ENCODE results near the gene ASB2. TPM values are rescaled to one million over a fixed set of nuclear protein-coding genes. Genes with fewer than 3 reads are reported as not detected.

The ASB2 gene
- total RNA-seq, 1 donor from 2014 or later, result 268 TPM

DNA sequence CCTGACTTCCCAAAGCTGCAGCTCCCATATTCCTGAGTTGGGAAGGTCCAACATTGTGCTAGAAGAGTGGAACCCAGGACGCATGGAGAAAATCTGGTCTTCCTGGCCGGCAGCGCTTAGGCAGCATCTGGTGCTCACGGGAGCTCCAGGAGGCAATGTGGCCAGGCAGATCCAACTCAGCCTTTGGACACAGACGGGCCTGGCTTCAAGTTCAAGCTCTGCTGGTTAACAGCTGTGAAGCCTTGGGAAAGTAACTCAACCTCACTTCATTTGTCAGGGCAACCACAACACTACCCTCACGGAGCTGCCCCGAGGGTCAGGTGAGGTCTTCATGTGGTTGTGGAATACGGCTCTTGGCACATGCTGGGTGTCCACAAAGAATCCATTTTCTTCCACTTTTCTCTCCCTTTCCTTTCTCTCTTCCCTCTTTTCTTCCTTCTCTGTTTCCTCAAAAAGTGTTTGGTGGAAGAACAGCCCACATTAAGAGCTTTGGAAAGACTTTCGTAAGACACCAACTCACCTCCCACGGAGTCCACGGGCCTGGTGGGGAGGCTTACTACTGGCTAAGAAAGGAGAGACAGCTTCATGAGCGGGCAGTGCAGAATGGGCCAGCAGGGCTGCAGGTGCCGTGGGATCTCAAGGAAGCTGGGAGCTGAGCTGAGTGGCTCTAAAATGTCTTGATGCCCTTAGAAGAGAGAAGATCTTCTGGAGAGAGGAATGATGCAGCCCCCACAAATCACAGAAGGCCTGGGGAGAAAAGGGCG is 51.6 kb downstream of the ASB2 start:
- DNase-seq (no peak), ATAC-seq (no peak)
- intact Hi-C loops (cut with micrococcal nuclease), result no loop called here

- DNase-seq, result no peak
- ATAC-seq, result no peak
- intact Hi-C loops (cut with micrococcal nuclease), result no loop called here
Observed at GRCh38 chr14:93923626-93924025, 52.7 kb downstream of the ASB2 start.

GRCh38 chr14:93921001-93921806 is 55.2 kb downstream of the ASB2 start:
- DNase-seq (no peak), ATAC-seq (no peak)
- intact Hi-C loops (cut with micrococcal nuclease), result no loop called here

DNA sequence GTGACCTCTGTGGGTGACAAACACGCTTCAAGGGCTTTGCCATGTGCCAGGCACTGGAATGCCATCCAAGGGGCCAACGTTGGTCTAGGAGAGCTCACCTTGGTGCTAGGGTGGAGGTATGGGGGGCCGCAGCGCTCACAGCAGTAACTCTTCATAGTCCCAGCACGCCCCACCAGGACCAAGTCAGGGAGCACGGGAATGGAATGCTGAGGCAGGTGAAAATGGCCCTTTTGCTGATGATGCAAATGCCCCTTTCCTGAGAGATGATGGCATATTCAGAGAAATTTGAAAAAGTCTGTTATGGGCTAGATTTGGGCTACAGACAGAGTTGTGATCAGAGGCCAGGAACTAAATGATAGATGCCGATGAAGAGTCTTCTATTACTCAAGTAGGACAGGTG is 59.2 kb downstream of the ASB2 start:
- DNase-seq (no peak), ATAC-seq (no peak)
- intact Hi-C loops (cut with micrococcal nuclease), result no loop called here

DNA sequence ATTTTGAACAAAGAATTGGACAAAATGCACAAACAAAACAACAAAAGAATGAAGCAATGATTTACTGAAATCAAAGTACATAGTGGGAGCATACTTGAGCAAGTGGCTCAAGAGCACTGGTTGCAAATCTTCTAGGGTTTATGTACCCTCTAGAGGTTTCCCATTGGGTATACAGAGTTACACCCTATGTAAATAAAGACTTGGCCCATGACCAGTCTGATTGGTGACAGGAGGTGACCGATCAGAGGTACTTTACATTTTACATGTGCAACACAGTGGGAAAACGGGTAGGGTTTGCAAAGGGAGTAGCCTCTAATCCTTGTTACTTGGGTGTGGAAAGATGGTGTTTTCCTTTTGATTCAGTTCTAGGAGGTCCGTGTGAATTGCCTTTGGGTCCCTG is 59.9 kb downstream of the ASB2 start:
- no peak for ATAC-seq
- intact Hi-C loops (cut with micrococcal nuclease), result no loop called here
- no peak for DNase-seq

DNA sequence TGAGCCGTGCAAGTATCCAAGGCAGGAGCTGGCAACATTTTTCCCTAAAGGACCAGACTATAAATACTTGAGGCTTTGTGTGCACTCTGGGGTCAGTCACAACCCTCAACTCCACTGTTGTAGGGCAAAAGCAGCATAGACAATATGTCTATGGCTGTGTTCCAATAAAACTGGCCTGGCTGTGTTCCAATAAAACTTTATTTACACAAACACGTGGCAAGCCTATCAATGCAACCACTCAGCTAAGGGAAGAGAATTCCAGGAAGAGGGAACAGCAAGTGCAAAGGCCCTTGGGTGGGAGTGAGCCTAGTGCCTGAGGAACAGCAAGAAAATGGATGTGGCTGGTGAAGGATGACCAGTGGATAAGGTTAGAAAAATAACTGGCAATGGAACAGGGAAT is 60.6 kb downstream of the ASB2 start:
- ATAC-seq, result no peak
- DNase-seq, result no peak
- intact Hi-C loops (cut with micrococcal nuclease), result no loop called here

- ATAC-seq (no peak), DNase-seq (no peak)
- intact Hi-C loops (cut with micrococcal nuclease), result no loop called here
Observed at GRCh38 chr14:93915070-93915705, 61.2 kb downstream of the ASB2 start.

DNA sequence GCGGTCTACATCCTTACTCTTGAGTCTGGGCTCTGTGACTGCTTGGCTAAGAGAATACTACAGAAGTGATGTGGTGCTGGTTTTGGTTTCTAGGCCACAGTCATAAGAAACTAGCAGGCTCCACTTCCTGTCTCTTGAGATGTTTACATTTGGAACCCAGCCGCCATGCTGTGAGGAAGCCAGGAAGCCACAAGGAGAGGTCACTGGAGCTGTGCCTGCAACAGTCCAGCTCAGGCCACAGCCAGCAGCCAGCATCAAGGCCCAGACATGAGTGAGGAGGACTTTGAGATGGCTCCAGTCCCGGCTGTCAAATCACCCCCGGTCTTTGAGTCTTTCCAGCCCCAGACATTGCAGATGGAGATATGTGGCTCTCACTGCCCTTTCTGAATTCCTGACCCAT is 62.1 kb downstream of the ASB2 start:
- intact Hi-C loops (cut with micrococcal nuclease), result no loop called here
- ATAC-seq (peak; percentile 36), DNase-seq (no peak)

DNA sequence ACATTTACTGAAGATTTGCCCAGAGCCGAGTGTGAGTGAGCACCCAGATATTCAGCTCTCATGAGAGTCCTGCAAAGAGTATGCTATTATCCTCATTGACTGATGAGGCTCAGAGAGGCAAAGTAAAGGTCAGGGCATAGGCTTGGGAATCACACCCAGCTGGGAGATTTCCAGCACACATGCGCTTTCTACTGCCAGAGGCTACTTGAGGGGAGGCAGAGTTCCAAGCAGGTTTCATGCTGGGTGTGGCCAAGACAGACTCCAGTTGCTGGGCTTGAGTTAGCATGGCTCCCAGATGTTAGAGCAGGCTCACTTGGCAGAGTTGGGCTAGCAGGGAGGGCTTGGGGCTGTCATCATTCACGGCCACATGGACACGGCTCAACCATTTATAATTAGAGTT is 63.6 kb downstream of the ASB2 start:
- ATAC-seq (peak; percentile 74), DNase-seq (no peak)
- intact Hi-C loops (cut with micrococcal nuclease), result no loop called here

DNA sequence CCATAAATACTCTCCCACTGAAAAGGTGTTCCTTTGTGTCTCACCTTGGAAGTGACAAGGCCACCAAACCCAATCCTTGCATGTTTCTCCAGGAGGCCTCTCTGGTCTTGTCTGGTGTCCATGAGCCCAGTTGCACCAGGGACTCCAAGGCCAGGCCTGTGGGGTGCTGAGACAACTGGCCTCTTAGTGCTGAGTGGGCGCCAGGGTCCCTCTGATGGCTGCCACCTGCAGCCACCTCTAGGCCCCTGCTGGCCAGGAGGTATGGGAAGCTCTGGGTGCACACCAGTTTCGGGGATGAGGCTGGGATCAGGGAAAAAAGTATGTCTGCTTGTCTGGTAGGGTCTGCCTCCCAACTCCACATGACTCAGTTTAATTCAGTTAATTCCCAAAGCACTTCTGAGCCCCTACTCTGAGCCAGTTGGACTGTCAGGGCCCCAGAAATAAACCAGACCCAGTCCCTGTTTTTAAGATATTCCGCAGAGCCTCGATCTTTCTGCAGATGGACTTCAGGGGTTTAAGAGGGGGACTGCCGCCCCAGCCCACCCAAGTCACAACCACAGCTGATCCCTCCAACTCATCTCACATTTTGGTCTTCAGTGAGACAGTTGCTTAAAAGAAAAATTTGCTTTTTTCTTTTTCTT is 64.3 kb downstream of the ASB2 start:
- intact Hi-C loops (cut with micrococcal nuclease), result no loop called here

DNA sequence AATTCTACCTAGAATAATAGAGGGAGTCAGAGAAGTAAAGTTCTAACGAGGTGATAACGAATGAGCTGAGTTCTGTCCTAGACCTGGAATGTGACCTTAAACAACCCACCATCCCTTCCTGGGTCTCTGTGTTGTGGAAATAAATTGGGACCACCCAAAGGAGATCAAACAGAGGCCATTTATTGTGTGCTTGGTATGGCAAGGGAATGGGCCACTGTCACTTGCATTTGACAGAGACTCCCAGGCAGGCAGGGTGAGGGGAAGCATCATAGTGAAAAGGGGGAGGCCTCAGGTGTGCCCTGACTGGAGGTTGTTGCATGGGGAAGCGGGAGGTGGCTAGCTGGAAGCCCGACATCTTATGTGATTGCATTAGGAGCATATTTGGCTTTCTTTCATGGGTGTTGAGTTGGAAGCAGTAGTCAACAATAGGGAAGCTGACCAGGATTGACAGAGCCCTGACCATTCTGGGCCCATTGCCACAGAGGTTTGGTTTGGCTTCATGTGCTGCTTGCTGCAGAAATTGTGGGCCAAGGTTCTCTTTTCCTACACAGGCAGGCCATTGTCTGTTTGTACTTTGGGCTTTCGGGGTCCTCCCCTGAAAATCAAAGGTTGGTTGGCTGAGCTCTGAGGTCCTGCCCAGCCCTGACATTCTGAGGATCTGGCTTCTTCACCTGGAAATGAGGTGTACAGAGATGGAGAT is 66.8 kb downstream of the ASB2 start:
- intact Hi-C loops (cut with micrococcal nuclease), result no loop called here
- no peak for DNase-seq
- ATAC-seq, result no peak

More for the DNA sequence above, 64.3 kb downstream of the ASB2 start:
- DNase-seq, result no peak
- no peak for ATAC-seq

DNA sequence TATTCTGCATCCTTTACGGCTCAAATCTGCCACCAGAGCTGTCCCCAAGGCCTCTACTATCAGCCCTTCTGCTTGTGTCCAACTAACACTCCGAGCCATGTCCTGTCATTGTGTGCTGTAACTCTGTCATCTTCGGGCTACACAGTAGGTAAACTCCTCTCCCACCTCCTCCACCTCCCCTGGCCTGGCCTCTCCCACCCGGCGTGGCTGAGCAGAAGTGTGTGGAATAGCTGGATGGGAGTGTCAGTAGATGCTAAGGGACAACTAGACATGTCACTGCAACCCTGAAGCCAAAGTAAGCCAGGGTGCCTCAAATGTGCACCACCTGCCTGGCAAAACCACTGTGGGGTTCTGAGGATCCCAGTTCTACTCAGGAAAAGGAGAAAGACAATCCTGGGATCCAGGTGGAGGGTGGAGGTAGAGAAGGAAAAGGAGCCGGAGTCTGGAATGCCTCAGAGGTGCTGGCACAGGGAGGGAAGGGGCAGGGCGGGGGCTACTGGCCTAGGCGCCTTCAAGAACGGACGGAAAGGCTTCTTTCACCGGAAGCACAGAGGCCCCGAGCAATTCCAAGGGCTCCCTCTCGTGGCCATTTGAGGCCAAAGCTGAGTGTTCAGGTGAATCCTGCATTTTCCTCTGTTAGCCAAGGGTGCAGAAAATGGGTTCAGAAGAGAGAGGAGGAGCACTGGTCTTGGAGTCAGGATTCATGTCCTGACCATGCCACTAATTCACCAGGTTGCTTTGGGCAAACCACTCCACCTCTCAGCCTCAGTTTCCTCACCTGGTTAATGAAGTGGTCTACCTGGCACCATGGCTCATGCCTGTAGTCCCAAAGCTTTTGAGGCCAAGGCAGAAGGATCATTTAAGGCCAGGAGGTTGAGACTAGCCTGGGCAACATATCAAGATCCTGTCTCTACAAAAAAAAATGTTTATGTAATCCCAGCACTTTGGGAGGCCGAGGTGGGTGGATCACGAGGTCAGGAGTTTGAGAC is 69.7 kb downstream of the ASB2 start:
- DNase-seq, result peak; percentile 51
- intact Hi-C loops (cut with micrococcal nuclease), result no loop called here
- ATAC-seq, result peak; percentile 53

- DNase-seq (no peak), ATAC-seq (no peak)
- intact Hi-C loops (cut with micrococcal nuclease), result no loop called here
Observed at GRCh38 chr14:93905623-93906022, 70.7 kb downstream of the ASB2 start.

GRCh38 chr14:93903342-93904184 is 72.8 kb downstream of the ASB2 start:
- intact Hi-C loops (cut with micrococcal nuclease), result no loop called here
- no peak for DNase-seq
- ATAC-seq, result peak; percentile 34

GRCh38 chr14:93902619-93903307 is 73.6 kb downstream of the ASB2 start:
- DNase-seq, result no peak
- intact Hi-C loops (cut with micrococcal nuclease), result no loop called here
- no peak for ATAC-seq

GRCh38 chr14:93901813-93902212 is 74.6 kb downstream of the ASB2 start:
- ATAC-seq (no peak), DNase-seq (no peak)
- intact Hi-C loops (cut with micrococcal nuclease), result no loop called here

- intact Hi-C loops (cut with micrococcal nuclease), result no loop called here
Observed at GRCh38 chr14:93898731-93899130, 77.6 kb downstream of the ASB2 start.

More at GRCh38 chr14:93898731-93899130, 77.6 kb downstream of the ASB2 start:
- ATAC-seq (no peak), DNase-seq (no peak)

Data from left ventricle myocardium superior (tissue), 1 donor.